ENCODE data around the gene ACTR3. TPM values are rescaled to one million over a fixed set of nuclear protein-coding genes. Genes with fewer than 3 reads are reported as not detected.

ACTR3 gene
- total and polyA plus RNA-seq, 2 experiments from 2014 or later = 63.7 to 137 TPM

GRCh38 chr2:113850687-113851086, 39.2 kb upstream of the ACTR3 start:
- Histone ChIP-seq H3F3A (replicated peaks; ENCODE audit: low read depth) (no peaks in the 10 kb centered on the region), H4K20me1 (replicated peaks; ENCODE audit: insufficient read depth) (no peaks in the 10 kb centered on the region), H2AFZ (no peak overlapping the region), H3K4me2 (no peak overlapping the region), H3K4me1 (ENCODE audit: insufficient read depth) (no peaks in the 10 kb centered on the region), H3K27ac (ENCODE audit: low read depth) (no peak overlapping the region), H3K27me3 (ENCODE audit: insufficient read depth) (no peaks in the 10 kb centered on the region), H3K9me2 (ENCODE audit: insufficient read depth) (0 out of 2 replicates have a peak, but pooled peaks cover 6% of the 10 kb centered on the region), H3K79me2 (replicated peaks; ENCODE audit: insufficient read depth) (no peaks in the 10 kb centered on the region), H3K4me3 (no peak overlapping the region), H3K36me3 (ENCODE audit: insufficient read depth) (no peaks in the 10 kb centered on the region)
- DNase-seq (ENCODE audit: low spot score) = no peak
- Mint-ChIP-seq H3K9me3 (peaks cover 9% of the 10 kb centered on the region; the same call in 2 of the 3 replicates), H3K27ac (no peak overlapping the region), H3K4me3 (no peak overlapping the region), H3K27me3 (ENCODE audit: insufficient read depth, low read depth, poor library complexity) (no peaks in the 10 kb centered on the region), H3K36me3 (ENCODE audit: low read depth) (0 out of 3 replicates have a peak, but pooled peaks cover 3% of the 10 kb centered on the region), H3K4me1 (no peaks in the 10 kb centered on the region)
- TF ChIP-seq CREB1 (CRISPR knock-in tag; IDR thresholded peaks at IDR 0.05; ENCODE audit: low read depth) (no peak), ETS1 (IDR thresholded peaks at IDR 0.05) (no peak), ZNF331 (CRISPR knock-in tag; IDR thresholded peaks at IDR 0.05; ENCODE audit: low read depth) (no peak), ZNF462 (CRISPR knock-in tag; IDR thresholded peaks at IDR 0.05) (no peak), CTCF (conservative IDR thresholded peaks at IDR 0.05; ENCODE audit: low read depth in 2 of 2) (no peak), ZNF114 (CRISPR knock-in tag; IDR thresholded peaks at IDR 0.05) (no peak), STAT1 (IDR thresholded peaks at IDR 0.05; ENCODE audit: unreplicated experiment) (no peak), NANOG (IDR thresholded peaks at IDR 0.05; ENCODE audit: borderline replicate concordance) (no peak), REST (IDR thresholded peaks at IDR 0.05; ENCODE audit: unreplicated experiment) (no peak), EZH2phosphoT487 (IDR thresholded peaks at IDR 0.05; ENCODE audit: unreplicated experiment) (no peak), POLR2AphosphoS5 (IDR thresholded peaks at IDR 0.05; ENCODE audit: low read depth) (no peak), JUNB (IDR thresholded peaks at IDR 0.05; ENCODE audit: unreplicated experiment) (no peak), EZH2 (IDR thresholded peaks at IDR 0.05; ENCODE audit: low read depth, unreplicated experiment) (no peak)
- ATAC-seq = no peak

Measured in GM23338 (cell line).